ENCODE results near the gene DIAPH2.

DNA sequence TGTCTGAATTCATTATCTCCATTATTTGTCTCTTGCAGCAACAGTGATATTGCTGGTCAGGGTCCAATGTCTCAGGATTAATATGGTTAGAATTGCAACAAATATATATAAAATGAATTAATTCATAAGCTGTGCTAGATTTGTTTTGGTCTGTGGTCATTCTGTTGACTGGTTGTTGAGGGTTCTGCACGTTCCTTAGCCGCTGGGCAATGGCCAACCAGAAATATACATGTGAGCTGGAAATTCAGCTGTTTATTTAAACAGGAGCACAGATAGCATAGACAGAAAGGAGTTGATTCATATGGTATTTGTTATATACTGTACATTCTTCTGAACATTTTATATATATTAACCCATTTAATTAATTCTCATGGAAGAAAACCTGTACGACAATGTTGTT, 299.9 kb downstream of the DIAPH2 start:
- no peak for TF ChIP-seq POLR2A (IDR thresholded peaks at IDR 0.05; ENCODE audit: extremely low read depth, insufficient read length)
- TF ChIP-seq, protein P1, sequence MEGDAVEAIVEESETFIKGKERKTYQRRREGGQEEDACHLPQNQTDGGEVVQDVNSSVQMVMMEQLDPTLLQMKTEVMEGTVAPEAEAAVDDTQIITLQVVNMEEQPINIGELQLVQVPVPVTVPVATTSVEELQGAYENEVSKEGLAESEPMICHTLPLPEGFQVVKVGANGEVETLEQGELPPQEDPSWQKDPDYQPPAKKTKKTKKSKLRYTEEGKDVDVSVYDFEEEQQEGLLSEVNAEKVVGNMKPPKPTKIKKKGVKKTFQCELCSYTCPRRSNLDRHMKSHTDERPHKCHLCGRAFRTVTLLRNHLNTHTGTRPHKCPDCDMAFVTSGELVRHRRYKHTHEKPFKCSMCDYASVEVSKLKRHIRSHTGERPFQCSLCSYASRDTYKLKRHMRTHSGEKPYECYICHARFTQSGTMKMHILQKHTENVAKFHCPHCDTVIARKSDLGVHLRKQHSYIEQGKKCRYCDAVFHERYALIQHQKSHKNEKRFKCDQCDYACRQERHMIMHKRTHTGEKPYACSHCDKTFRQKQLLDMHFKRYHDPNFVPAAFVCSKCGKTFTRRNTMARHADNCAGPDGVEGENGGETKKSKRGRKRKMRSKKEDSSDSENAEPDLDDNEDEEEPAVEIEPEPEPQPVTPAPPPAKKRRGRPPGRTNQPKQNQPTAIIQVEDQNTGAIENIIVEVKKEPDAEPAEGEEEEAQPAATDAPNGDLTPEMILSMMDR (IDR thresholded peaks at IDR 0.05; ENCODE audit: low read depth, low read length), result no peak
- TF ChIP-seq, protein P2, sequence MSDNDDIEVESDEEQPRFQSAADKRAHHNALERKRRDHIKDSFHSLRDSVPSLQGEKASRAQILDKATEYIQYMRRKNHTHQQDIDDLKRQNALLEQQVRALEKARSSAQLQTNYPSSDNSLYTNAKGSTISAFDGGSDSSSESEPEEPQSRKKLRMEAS (IDR thresholded peaks at IDR 0.05; ENCODE audit: low read depth, low read length), result no peak

Data from NB4 (cell line).